Vagina (tissue), 2 donors: ENCODE results near the gene CARD11. TPM values are rescaled to one million over a fixed set of nuclear protein-coding genes. Genes with fewer than 3 reads are reported as not detected.

Experiments
- DNase-seq, 2 donors: peaks; one replicate each; pipeline ENCODE4 v3.0.0-alpha.2; 2017; ENCODE audit errors: extremely low spot score in 2 of 2
- H3K27ac ChIP-seq: fragments of 200-600 bp; sonication (generic); one replicate; pipeline ENCODE4 v1.5.1; 2019
- H3K27me3 ChIP-seq: fragments of 200-600 bp; sonication (generic); one replicate; pipeline ENCODE4 v1.5.1; 2019
- H3K36me3 ChIP-seq, 2 donors: fragments of 200-600 bp; sonication (generic); one replicate each; pipeline ENCODE4 v1.5.1; 2017 to 2019
- H3K4me1 ChIP-seq: fragments of 200-600 bp; sonication (generic); one replicate; pipeline ENCODE4 v1.5.1; 2019
- H3K4me3 ChIP-seq, 2 donors: fragments of 200-600 bp; sonication (generic); 1 replicate in 1 of 2; 2 replicates in 1 of 2; pipeline ENCODE4 v1.5.1; 2016 to 2019
- H3K9me3 ChIP-seq: fragments of 200-600 bp; sonication (generic); one replicate; pipeline ENCODE4 v1.5.1; 2019
- POLR2A ChIP-seq, 2 donors: fragments of 450-650 bp; IDR thresholded peaks; one replicate each; pipeline ENCODE4 v1.6.1; 2017; ENCODE audit warnings: antibody characterized with exemption in 2 of 2, mild to moderate bottlenecking in 2 of 2, moderate library complexity in 2 of 2
- POLR2AphosphoS5 ChIP-seq, 2 donors: sonication (generic); formaldehyde crosslinking; IDR thresholded peaks; one replicate each; pipeline ENCODE4 v1.9.0; 2017; ENCODE audit warnings: antibody characterized with exemption in 2 of 2, mild to moderate bottlenecking in 2 of 2, low read depth in 1 of 2; ENCODE audit not compliant: insufficient read depth in 1 of 2
- intact Hi-C: fragments of 100-400 bp; cut with DNase I; formaldehyde crosslinking; loops from one replicate; pipeline ENCODE4 v1.15.1; 2023
- total RNA-seq: library from RNA; depleted of rRNA; stranded (reverse); fragments of >200 nt; gene quantifications from one replicate; pipeline ENCODE4 v1.2.3, GENCODE V29; 2016
- TF ChIP-seq, protein P1 (sequence below), 3 experiments: fragments of 450-650 bp in 2 of 3; fragments of 200-600 bp in 1 of 3; sonication (generic) in 1 of 3; IDR thresholded peaks; one replicate each; pipeline ENCODE4 v1.5.1; 2017 to 2019; ENCODE audit warnings: antibody characterized with exemption in 3 of 3, mild to moderate bottlenecking in 2 of 3, moderate library complexity in 2 of 3

Gene CARD11
- total RNA-seq, 1 donor from 2014 or later, result 2.9 TPM

DNA sequence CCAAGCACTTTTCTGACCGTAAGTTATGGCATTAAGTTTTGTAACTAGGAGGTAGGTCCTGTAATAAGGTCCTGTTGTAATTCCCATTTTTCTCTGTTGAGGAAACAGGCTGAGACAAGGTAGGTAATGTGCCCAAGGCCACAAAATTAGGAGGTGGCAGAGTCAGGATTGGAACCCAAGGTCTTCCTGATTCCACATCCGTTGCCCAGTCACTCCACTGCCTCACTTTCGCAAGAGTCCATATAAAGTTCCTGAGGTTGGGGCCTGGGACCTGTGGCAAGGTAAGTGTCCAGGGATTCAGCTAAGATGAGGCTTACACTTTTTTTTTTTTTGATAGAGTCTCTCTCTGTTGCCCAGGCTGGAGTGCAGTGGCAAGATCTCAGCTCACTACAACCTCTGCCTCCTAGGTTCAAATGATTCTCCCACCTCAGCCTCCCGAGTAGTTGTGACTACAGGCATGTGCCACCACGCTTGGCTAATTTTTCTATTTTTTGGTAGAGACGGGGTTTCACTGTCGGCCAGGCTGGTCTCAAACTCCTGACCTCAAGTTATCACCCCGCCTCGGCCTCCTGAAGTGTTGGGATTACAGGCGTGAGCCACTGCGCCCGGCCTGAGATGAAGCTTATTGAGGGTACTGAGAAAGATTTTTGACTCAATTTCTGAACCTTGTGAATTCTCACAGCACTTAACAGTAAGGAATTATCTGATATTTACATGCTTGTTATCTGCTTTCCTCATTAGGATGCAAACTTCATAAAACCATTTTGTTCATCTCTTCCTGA is 179.3 kb downstream of the CARD11 start:
- Histone ChIP-seq H3K4me3 (peak overlapping the region in 1 of 2 donors; percentile 24), H3K27ac (peak overlapping the region; percentile 90), H3K36me3 (no peaks in the 10 kb centered on the region), H3K9me3 (no peaks in the 10 kb centered on the region), H3K27me3 (no peaks in the 10 kb centered on the region), H3K4me1 (peaks cover 24% of the 10 kb centered on the region)
- TF ChIP-seq POLR2A (IDR thresholded peaks at IDR 0.05), result no peak
- TF ChIP-seq, protein P1, sequence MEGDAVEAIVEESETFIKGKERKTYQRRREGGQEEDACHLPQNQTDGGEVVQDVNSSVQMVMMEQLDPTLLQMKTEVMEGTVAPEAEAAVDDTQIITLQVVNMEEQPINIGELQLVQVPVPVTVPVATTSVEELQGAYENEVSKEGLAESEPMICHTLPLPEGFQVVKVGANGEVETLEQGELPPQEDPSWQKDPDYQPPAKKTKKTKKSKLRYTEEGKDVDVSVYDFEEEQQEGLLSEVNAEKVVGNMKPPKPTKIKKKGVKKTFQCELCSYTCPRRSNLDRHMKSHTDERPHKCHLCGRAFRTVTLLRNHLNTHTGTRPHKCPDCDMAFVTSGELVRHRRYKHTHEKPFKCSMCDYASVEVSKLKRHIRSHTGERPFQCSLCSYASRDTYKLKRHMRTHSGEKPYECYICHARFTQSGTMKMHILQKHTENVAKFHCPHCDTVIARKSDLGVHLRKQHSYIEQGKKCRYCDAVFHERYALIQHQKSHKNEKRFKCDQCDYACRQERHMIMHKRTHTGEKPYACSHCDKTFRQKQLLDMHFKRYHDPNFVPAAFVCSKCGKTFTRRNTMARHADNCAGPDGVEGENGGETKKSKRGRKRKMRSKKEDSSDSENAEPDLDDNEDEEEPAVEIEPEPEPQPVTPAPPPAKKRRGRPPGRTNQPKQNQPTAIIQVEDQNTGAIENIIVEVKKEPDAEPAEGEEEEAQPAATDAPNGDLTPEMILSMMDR (IDR thresholded peaks at IDR 0.05), result no peak
- no peak for TF ChIP-seq POLR2AphosphoS5 (IDR thresholded peaks at IDR 0.05; ENCODE audit: insufficient read depth in 1 of 2, low read depth in 1 of 2)
- intact Hi-C loops, result no loop called here
- no peak for DNase-seq

DNA sequence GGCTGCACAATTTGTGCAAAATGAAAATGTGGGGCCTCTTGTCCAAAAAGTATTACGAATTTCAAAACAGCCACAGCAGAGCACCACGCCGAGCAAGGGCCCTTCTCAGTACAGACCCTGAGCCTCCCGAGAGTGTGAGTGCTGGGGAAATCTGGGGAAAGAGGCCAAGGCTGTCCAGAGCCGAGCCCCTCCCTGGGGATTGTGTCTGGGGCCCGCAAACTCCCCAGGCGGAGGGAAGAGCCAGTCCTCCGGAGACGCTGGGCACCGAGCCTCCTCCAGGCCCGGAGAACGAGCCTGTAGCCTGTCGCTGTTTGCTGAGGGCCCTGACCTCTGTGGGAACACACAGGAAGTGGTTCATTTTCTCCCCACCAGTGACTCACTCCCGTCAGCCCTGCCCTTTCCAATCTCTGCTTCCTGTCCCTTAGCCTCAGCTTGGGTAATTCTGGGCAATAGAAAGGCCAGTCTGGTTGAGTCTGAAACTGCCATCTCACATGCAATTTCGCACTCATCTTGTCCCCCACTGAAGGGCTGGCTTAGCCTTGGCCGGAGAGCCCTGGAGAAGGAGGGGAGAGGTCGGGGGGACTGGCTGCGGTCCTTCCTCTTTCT is 180.1 kb downstream of the CARD11 start:
- peak overlapping the region; percentile 90 for H3K27ac ChIP-seq
- DNase-seq, result peak in 1 of 2 donors; percentile 97
- H3K4me3 ChIP-seq, result peak overlapping the region; percentile 5 to 24
- peaks cover 24% of the 10 kb centered on the region for H3K4me1 ChIP-seq
- H3K27me3 ChIP-seq, result no peaks in the 10 kb centered on the region
- no peaks in the 10 kb centered on the region for H3K36me3 ChIP-seq
- intact Hi-C loops, result no loop called here
- no peaks in the 10 kb centered on the region for H3K9me3 ChIP-seq
- TF ChIP-seq, protein P1 (IDR thresholded peaks at IDR 0.05), result no peak
- TF ChIP-seq POLR2A (IDR thresholded peaks at IDR 0.05) (peak in 1 of 2 donors; percentile 17), POLR2AphosphoS5 (IDR thresholded peaks at IDR 0.05; ENCODE audit: insufficient read depth in 1 of 2, low read depth in 1 of 2) (peak; percentile 22 to 90)

DNA sequence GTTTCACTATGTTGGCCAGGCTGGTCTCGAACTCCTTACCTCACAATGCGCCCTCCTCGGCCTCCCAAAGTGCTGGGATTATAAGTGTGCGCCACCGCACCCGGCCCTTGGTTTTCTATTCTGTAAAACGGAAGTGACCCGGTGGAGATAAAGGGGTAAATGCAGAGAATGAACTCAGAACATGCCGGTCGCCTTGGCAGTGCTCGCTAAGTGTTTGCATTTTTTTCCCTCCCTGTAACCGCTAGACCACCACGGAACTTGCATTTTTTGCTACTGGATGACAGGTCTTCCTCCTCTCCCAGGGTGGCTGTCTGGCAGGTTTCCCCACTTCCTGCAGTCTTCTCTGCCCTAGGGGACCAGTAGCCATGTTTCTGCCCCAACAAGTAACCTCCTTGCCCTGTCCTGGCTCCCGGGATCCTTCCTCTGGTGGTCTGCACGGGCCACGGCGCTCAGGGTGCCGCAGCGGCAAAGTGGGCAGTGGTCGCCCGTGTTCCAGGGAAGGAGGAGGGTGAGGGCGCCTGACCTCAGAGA is 180.8 kb downstream of the CARD11 start:
- H3K4me1 ChIP-seq, result peaks cover 24% of the 10 kb centered on the region
- no peaks in the 10 kb centered on the region for H3K36me3 ChIP-seq
- DNase-seq, result no peak
- H3K27me3 ChIP-seq, result no peaks in the 10 kb centered on the region
- peak overlapping the region; percentile 90 for H3K27ac ChIP-seq
- peak overlapping the region; percentile 5 to 24 for H3K4me3 ChIP-seq
- no peaks in the 10 kb centered on the region for H3K9me3 ChIP-seq
- intact Hi-C loops, result no loop called here
- TF ChIP-seq POLR2A (IDR thresholded peaks at IDR 0.05) (no peak), POLR2AphosphoS5 (IDR thresholded peaks at IDR 0.05; ENCODE audit: insufficient read depth in 1 of 2, low read depth in 1 of 2) (no peak)
- TF ChIP-seq, protein P1 (IDR thresholded peaks at IDR 0.05), result no peak

DNA sequence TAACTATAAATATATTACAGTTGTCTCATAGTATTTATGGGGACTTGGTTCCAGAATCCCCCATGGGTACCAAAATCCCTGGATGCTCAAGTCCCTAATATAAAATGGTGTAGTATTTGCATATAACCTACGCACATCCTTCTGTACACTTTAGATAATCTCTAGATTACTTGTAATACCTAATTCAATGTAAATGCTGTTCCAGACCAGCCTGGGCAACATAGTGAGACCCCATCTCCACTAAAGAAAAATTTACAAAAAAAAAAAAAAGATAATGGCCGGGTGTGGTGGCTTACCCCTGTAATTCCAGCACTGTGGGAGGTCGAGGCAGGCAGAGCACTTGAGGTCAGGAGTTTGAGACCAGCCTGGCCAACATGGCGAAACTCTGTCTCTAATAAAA is 182.2 kb downstream of the CARD11 start:
- H3K9me3 ChIP-seq, result no peaks in the 10 kb centered on the region
- no peak overlapping the region for H3K4me3 ChIP-seq
- DNase-seq, result no peak
- peaks cover 24% of the 10 kb centered on the region for H3K4me1 ChIP-seq
- TF ChIP-seq POLR2AphosphoS5 (IDR thresholded peaks at IDR 0.05; ENCODE audit: insufficient read depth in 1 of 2, low read depth in 1 of 2), result no peak
- TF ChIP-seq, protein P1 (IDR thresholded peaks at IDR 0.05), result no peak
- no peak for TF ChIP-seq POLR2A (IDR thresholded peaks at IDR 0.05)
- no peak overlapping the region for H3K27ac ChIP-seq
- no peaks in the 10 kb centered on the region for H3K27me3 ChIP-seq
- H3K36me3 ChIP-seq, result no peaks in the 10 kb centered on the region
- intact Hi-C loops, result no loop called here
